CD4-positive, alpha-beta T cell treated with Interleukin-15 for 4 hours (primary cell): ENCODE measurements around the gene NSD1.

Experiments used
- DNase-seq: peaks from one replicate; pipeline ENCODE4 v3.0.0-alpha.2; 2020; ENCODE audit warnings: low spot score

The NSD1 gene

DNA sequence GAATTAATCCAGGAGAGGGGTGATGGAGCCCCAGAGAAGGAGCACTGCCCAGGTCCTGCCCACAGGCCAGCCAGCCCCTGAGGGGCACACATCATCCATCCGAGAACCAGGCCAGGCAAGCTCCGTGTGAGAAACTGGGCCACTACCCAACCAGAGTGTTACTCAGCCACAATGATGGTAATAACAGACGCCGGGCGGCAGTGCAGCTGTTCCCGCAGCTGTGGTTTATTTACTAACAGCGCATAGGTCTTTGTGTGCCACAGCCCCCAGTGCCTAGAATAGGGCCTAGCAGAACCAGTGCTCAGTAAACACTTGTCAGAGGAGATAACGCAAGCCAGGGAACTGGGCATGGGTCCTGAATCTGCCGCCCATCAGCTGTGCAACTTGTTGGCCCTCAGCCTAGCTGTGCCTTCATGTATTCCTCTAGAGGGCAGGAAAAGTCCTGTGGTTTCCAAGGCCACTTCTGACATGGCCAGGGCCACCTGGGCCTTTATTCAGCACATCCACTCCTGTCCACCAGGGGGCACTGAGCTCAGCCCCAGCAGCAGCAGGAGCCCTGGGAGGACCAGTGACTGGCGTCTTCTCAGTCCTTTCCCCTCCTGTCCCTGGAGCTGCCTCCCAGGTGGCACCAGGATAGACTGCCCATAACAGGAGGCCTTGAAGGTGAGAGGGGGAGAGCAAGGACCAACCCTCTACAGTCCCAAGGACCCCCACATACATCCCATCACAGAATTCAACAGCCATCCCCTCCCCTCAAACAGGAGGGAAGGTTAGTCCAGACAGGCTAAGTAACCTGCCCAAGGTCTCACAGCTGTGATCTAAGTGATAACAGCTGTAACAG, 176.0 kb downstream of the NSD1 start:
- peak; percentile 73 for DNase-seq

DNA sequence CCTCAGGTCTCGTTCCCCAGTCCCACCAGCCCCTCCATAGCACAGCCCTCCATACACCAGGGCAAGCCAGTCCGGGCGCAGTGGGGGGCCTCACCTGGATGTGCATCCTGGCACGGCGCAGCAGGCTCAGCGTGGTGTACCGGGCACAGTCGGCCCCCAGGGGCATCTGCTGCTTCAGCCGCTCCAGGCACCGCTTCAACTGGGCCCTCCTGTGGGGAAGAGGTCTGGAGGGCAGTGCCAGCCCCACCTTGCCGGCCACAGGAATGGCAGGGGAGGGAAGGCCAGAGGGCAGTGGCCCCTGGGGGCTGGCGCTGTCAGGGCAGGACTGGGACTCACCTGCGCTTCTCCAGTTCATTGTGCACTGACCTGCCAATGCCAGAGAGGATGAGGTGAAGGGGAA, 176.8 kb downstream of the NSD1 start:
- no peak for DNase-seq

DNA sequence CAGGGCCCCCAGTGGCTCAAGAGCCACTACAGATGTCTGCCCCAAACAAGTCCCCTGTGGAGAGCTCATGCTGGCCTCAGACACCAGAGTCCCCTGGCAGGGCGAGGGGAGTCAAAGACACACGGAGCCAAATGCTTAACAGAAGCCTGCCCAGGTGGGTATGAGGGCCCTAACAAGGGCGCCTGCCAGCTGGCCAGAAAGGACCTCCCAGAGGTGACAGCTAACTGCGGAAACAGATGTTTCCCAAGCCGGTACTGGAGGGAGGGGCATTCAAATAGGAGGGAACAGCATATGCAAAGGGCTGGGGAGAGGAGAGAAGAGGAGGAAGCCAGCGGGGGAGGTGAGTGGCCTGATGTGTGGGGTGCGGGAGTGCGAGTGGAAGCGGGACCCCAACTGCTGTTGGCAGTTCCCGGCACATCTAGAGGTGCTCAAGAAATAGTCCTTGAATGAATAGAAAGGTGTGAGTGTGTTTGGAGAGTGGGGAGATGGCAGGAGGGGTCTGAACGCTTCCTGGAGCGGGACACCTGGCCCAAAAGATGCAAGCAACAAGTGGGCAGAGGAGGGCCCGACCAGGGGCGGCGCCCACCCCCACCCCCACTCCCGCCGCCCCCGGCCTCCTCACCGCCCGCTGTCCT, 177.3 kb downstream of the NSD1 start:
- no peak for DNase-seq

DNA sequence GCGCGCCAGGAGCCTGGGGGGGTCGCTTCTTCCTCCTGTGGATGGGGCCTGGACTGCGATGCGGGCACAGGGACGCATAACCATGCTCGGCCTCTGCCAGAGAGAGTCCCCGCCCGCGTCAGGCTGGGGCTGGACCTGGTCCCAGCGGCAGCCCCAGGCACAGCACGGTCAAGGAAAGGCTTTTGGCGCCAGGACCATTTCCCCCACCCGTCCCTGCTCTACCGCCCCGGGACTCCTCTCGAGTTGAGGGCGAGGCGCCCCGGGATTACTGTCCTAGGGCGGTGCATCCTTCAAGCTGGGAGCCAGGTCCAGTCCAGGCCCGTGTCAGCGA, 177.8 kb downstream of the NSD1 start:
- no peak for DNase-seq

DNA sequence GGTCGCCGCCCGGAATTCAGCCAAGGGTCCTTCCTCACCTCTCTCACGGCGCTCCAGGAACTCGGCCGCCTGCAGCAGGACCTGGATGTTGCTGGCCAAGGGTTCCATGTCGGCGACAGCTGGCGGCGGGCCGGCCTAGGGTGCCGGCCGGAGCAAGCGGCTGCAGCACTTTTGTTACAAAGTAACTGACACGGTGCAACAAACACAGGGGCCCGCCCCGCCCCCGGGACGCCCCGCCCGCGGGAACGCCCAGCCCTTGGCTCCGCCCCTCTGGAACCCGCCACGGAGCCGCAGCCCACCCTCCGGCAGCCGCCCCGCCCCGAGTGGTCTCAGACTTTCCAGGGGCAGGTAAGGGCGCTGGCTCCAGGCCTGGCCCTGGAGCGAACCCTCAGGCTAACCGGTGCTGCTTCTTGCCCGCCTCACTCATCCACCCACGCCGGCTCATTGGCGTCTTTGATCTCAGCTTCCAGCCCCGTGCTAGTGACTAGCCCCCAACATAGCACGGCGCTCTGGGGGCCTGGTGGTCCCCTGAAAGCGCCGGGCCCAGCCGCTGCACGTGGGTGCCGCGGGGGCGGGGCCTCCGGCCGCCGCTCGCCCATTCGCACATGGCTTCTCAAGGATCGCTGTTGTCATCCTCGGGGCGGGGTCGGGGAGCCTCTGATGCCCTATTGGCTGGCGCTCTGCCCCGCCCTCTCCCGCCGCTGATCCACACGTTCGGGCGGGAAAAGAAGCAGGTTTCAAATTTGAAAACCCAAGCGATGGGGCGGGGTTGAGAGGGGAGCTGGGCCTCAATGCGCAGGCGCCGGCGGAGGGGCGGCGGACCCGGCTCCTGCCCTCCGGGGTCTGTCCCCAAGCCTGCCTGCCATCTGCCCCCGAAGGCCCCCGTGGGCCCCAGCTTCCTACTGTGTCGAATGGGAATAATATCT, 178.4 kb downstream of the NSD1 start, which contains the start of gene MXD3:
Gene MXD3 (minus strand): TSS at position 176 of the 926 bp plus-strand sequence. CDS start 68 bp downstream, at position 108.
- DNase-seq, result peak; percentile 94

DNA sequence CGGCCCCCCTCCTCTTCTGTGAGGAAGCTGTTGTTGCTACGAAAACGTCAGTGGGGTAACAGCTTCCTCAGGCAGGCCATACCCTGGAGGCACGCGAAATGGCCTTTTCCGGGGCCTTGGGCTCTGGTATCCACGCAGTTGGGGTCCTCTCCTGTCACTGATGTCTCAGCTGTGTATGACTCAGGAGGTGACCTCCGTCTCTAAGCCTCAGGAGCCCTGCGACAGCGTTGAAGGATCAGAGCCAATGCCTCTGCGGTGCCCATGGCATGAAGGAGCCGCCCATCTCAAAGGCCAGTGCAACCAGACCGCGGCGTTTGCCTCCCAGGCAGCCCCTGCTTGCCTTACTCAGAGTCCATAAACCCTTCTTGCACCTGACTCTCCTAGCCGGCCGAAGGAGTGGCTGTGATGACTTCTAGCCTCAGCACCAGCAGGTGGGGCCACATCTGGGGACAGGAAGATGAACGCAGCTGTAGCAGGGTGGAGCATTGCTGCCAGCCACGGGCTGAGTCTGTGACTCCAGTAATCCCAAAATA, 179.1 kb downstream of the NSD1 start:
- DNase-seq, result no peak

DNA sequence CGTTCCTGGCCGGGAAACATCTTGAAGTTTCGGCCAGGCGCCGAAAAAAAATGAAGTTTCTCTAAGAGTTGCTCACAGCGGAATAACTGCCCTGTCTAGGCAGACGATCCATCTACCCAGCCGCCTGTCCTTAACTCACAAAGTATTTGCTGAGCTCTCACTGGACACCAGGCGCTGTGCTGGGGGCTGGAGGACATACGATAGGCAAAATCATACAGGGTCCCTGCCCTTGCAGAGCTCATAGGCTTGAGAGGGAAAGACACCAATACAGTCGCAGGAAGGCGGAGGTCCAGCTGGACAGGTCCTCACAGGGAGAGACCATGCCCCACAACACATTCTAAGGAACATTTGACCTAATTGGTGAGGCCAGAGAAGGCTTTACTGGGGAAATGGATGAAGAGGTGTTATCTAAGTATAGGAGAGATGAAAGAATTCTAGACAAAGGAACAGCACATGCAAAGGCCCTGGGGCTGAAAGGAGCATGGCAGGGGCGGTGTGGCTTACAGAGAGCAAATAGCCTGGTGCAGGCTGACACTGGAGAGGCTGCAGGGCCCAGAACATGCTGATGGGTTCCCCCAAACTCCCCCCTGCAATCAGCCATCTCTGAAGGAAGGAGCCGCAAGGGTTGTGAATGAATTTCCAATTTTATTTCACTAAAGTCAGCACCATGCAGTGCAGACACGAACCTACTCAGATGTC, 180.1 kb downstream of the NSD1 start:
- DNase-seq, result no peak

DNA sequence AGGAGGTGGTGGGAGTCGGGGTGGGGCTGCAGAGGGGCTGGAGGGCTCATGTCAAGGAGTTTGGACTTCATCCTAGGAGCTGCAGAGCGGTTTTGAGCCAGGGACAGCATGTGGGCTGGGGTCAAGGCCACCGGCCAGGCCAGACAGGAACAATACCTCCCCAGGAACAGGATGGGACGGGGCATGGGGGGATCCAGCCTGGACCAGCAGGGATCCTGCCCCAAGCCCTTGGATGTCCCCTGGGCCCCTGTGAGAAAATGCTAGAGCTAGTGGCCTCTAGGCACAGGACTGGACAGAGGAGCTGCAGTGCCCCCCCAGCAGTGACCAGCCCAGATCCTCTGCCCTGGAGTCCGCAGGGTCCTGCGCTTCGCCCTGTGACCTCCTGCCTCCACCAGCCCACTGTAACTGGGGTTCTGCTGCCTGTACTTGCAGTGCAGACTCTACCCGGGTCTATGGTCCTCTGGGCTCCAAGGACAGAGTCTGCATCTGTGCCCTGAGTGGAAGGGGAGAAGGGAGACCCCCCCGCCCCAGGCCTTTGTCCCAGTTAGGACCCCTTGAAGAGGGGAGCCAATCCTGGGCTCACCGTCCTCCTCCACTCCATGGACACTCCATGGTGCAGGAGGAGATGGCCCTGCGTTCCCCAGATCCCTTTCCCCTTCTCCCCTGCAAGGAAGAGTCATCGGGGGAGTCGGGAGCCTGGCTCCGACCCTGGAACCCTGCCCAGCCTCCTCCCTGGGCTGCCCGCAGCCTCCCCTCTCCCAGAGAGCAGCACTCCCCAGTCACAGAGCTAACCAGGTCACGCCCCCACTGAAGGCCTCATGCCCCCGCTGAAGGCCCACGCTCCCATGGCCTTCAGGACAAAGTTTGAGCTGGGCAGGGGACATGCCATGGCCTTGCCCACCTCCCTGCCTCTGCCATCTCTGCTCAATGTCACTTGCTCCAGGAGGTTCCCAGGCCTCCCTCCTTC, 181.1 kb downstream of the NSD1 start:
- no peak for DNase-seq

DNA sequence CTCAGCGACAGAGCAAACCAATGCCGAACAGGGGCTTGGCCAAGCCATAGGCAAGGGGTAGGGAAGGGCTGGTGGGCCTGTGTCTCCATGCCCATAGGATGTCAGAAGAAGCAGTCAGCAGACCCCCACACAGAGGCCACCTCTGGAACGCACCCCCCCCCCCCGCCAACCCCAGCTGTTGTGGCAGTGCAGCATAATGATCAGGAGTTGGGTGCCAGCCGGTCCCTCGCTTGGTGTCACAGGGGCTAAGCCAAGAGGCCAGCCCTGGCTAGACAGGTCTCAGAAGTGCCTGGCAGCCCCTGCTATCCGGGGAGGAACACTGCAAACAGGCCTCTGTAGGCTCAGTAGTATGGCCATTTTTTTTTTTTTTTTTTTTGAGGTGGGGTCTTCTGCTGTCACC, 181.8 kb downstream of the NSD1 start:
- DNase-seq, result no peak

DNA sequence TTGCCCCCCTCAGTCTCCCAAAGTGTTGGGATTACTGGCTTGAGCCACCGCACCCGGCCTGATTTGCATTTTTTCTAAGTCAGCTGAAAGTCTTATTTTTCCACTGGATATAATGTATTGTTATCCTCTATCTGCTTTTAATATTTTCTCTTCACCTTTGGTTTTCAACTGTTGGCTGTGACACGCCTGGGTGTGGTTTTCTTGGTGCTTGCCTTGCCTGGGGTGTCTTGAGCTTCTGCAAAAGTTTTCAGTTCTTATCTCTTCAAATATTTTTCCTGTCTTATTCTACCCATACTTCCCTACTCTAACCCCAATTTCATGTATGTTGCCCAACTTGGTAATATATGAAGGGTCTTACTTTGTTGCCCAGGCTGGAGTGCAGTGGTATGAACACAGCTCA, 182.4 kb downstream of the NSD1 start:
- DNase-seq, result no peak

DNA sequence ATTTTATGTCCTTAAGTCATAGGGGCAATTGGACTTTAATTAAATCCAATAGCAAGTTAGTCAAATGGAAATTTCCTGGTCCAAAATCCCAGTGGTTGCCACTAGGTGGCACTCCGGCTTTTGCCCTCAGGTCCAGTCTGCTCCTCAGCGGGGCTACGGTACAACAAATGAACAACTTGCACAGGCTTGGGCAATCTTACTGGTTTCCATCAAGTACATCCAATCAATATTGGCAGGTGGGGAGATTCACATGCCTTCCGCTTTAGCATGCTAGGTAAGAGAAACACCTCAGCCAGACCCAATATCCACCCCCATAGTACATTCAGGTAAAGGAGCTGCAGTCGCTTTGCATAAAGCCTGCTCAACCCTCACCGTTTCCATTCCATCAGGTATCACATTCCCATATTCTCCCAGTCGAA, 184.4 kb downstream of the NSD1 start:
- DNase-seq, result peak; percentile 83

DNA sequence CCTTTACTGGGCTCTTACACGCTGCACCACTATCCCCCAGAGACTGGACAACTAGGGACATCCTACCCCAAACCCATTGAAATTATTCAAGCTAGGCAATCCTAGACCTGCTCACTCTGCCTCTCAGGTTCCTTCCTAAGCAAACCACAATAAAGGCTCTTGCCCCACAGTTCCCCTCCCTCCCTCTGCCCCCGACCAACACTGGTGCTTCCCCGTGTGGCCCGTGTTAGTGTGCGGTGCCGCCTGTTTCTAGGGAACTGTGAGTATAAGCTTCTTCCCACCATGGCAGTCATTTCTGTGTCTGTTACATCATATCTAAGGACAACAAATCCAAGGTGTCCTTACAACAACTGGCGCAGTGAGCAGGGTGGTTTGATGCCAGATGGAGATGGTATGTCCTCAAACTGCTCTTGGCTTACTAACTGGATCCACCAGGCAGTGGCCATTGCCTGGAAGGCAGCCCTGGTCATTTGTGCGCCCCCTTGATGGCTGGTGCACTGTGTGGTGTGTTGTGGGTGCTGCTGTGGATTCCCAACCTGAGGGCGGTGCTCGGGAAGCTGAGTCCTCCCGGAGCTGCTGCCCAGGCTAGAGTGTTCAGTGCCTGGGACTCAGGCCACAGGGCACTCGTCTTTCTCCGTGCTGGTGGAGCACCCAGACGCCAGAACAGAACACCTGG, 186.5 kb downstream of the NSD1 start:
- DNase-seq, result no peak

DNA sequence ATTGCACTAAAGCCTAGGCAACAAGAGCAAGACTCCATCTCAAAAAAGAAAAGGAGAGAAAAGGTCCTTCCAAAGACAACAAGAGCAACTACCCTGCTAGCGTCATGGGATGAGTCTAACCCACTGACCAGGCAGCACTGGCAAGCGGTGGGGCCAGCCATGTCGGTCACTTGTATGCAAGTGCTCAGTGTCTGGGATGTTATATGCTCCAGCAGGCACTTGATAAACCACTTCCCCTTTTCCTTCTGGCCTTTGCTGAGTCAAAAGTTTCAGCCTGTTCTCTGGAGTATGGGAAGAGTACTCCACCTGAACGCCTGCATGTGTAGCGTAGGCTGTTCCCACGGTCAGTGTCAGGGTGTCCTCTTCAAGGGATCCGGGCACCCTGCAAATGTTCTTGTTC, 187.3 kb downstream of the NSD1 start:
- no peak for DNase-seq

DNA sequence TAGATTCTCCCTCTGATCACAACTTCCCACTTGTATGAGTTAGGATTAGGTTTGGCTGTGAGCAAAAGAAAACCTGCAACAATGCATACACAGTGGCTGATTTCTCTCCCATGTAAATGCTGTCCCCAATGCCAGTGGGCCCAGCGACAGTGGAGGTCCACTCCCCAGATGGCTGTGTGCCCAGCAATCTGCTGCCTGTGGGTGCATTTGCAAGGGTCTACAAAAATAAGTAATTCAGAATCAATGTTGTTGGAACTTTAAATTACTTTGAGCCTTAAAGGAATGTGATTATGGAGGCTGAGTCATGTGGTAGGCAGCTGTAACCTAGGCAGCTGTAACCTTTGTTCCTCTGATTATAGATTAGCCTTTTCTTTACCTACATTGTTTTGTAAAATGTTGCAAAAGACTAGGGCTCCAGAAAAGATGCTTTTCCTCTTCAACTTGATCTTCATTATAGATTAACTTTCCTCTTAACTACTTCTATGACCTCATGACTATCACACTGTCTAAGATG, 192.4 kb downstream of the NSD1 start:
- DNase-seq, result no peak

DNA sequence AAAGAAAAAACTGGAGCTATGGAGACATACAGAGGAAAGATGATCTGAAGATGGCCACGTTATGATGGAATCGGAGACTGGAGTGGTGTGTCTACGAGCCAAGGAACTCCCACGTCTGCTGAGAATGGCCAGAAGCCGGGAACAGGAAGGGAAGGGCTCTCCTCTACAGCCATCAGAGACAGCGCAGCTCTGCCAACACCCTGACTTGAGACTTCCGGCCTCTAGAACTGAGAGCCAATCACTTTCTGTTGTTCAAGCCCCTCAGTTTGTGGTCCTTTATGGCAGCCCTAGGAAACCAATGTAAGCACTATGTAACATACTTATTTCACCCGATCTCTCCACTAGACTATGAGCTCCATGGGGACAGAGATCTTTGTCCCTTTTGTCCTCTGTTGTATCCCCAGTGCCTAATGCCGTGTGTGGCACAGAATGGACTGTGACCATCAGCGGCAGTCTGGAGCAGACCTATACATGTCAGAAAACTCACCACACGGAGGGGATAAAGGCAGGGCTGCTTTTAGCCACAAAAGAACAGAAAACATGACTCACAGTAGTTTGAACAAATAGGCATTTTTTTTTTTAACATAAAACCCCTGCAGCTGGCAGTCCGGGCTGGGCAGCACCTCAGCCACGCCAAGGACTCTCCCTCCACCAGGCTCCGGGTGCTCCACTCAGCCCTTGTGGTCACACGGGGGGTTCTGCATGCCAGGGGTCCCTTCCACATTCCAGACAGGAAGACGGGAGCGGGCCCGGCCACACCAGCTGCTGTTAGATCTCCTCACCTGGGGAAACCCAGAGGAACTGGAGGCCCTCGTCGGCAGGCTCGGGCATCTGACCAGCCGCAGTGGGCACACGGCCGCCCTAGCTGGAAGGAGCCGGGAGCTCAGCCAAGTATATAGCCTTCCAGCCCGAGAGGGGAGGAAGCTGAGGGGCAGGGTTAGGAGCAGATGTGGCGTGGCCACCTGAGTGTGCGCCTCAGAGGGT, 194.3 kb downstream of the NSD1 start:
- no peak for DNase-seq

DNA sequence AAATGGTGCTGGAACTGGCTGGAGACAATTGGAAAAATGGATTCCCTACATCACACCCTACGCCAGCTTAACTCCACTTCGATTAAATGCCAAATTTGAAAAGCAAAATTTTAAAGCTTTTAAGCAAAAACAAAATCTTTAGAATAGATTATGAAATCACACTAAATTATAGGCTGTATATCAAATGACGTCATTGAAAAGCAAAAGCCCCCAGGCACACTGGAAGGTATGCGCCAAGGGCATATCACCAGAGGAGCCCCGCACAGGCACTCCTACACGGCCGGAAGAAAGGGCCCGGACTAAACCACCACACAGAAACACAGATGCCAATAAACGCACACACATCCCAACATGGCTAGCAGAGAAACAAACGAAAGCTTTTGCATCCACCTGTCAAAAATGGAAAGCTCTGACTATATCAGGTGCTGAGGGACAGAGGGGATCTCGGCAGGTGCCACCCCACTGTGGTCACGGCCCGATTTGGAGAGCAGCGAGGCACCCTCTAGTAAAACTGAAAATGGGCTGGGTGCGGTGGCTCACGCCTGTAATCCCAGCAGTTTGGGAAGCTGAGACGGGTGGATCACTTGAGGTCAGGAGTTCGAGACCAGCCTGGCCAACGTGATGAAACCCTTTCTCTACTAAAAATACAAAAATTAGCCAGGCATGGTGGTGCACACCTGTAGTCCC, 195.1 kb downstream of the NSD1 start:
- DNase-seq, result no peak

DNA sequence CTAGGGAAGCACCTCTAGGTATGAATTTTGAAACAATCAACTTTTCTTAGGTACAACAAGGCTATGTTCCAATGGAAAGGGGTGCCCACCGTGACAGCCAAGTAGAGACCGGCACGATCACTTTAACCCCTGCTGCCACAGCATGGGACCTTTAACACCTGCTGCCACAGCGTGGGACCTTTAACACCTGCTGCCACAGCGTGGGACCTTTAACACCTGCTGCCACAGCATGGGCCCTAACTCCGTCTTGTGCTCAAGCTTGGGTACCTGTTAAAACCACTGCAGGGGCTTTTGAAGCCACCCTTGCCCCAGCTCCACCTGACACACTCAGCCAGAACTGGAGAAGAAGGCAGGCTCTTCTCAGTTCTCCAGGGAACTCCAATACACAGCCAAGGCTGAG, 196.3 kb downstream of the NSD1 start:
- DNase-seq, result no peak
